Left renal pelvis (tissue), 4 donors: Measurements from ENCODE around the gene CAPN12. TPM values are rescaled to one million over a fixed set of nuclear protein-coding genes. Genes with fewer than 3 reads are reported as not detected.

Experiments used
- DNase-seq, 4 donors: peaks; one replicate each; pipeline ENCODE4 v3.0.0-alpha.2; 2013; ENCODE audit warnings: low read depth in 4 of 4, low spot score in 3 of 4
- polyA plus RNA-seq, 4 donors: library from polyadenylated mRNA; unstranded; fragments of 120-200 nt; gene quantifications; one replicate each; pipeline ENCODE4 v1.2.1, GENCODE V29; 2013; ENCODE audit not compliant: insufficient read length in 4 of 4

Gene CAPN12
- polyA plus RNA-seq, 4 donors = 0.41 to 10.6 (median 5.4) TPM

DNA sequence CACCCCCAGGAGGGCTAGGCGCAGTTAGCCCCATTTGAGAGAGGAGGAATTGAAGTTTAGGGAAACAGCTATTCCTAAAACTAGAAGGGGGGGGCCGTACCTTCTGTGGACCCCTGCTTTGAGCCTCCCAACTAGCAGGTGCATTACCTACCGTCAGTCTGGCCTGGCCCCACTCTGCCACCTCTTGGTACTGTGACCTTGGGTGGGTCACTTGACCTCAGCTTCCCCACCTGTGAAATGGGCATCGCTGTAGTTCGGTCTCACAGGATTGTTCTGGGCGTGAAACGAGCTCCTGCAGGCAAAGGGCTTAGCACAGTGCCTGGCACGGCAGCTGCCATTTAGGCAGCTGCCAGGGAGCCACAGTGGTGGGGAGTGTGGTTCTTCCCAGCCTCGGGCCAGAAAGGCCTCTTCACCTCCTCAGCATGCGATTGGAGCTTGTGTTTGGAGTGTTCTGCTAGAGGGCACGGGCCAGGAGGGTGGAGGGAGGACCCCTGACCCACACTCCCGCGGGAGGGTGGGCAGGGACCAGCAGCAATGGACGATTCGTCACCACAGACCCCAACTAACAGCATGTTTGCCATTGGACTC is 32.0 kb downstream of the CAPN12 start:
- DNase-seq = no peak

DNA sequence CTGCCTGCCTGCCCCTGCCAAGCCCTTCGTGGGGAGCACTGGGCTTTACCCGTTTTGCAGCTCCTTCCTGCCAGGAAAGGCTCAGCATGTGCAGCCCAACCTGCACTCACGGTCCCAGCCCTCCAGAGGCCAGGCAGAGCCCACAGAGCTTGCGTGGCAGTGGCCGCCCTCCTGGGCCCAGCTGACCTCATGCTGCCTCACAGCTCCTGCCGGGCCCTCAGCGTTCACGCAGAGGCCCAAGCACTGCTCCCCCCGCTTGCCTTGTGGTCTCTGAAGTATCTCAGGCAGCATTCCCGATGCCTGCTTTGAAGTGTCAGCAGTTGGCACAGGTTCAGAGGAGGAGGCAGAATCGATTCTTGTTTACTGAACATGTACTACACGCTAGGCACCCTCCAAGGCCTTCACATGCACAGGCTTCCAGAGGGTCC is 32.5 kb downstream of the CAPN12 start:
- DNase-seq = no peak

DNA sequence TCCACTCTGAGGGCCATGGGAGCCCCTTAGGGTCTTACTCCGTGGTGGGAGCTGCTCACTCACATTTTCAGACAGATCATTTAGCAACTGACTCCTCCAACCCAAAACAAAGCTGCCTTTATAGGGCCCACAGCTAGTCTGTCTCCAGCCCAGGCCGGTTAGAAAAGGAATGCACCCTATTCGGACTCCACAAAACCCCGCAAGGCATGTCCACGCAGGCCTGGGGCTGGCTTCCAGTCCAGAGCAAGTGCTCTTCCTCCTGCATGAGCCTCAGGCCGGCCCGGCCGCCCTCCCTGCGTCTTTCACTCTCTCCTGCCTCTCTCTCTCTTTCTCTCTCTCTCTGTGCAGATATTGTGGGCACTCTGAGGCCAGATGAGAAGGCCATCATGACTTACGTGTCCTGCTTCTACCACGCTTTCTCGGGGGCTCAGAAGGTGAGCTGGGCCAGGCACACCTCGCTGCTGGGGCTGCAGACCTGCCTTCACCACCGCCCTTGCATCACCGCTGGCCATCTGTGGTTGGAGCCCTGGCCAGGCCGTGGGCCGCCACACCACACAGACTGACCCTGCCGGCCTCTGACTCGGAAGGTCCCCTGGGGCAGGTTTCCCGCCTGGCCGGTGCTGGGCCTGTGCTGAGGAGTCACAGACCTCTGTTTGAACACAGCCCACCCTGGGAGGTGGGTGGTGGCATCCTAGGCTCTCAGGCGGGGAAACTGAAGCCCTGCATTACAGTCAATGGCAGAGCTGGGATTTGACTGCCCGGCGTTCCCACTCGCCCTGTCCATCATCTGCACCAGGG is 33.1 kb downstream of the CAPN12 start:
- DNase-seq = no peak

DNA sequence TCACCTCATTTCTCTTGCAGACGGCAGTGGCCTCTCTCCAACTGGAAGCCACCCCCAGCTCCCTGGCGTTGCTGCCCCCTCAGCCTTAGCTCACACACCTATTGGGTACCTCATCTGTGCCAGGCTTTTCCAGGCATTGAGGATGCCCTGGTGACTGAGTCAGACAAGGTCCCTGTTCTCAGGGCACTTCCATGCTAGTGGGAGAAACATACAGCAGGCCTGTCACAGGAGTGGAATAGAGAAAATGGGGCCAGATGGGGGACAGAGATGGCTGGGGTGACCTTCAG is 33.9 kb downstream of the CAPN12 start:
- no peak for DNase-seq

DNA sequence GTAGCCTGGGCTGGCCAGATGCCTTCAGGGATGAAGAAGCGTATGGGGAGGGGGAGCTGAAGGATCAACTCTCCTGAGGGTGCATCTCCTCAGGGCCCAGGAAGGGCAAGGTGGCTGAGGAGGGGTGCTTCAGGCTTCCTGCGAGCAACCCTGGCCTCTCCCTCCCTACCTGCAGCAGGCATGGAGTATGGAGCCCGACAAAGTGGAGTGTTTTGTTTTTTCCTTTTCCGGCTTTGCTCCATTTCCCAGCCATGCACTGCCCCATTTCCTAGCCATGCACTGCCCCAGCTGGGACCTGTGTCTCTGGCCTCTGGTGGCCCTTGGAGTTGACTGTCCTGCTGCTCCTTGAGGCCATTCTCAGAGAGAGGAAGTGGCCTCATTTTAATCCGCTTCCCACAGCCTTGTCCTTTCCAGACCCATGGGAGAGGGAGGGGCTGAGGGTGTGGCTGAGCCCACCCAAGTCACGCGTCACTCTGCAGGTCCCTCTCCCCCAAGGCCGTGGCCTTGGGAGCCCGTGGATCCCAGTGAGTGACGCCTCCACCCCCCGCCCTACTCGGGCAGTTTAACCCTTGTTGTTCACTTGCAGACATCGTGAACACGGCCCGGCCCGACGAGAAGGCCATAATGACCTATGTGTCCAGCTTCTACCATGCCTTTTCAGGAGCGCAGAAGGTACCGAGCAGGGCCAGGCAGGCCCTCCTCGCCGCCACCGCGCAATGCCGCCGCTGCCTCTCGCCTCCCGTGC is 34.4 kb downstream of the CAPN12 start:
- DNase-seq = no peak

DNA sequence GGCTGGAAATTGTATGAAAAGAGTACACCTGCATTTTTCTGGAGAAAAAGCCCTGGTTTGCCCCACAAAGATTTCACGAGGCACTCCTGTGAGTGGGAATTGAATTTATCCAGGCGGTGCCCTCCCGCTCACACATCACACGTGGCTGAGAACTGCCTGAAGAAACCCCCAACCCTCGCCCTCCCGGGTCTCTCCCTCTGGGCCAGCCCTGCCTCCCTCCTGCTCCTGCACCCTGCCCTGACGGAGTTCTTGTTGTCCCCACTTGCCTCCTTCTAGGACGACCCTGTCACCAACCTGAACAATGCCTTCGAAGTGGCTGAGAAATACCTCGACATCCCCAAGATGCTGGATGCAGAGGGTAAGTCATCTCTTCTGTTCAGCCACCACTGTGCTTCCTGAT is 35.2 kb downstream of the CAPN12 start:
- DNase-seq = no peak

DNA sequence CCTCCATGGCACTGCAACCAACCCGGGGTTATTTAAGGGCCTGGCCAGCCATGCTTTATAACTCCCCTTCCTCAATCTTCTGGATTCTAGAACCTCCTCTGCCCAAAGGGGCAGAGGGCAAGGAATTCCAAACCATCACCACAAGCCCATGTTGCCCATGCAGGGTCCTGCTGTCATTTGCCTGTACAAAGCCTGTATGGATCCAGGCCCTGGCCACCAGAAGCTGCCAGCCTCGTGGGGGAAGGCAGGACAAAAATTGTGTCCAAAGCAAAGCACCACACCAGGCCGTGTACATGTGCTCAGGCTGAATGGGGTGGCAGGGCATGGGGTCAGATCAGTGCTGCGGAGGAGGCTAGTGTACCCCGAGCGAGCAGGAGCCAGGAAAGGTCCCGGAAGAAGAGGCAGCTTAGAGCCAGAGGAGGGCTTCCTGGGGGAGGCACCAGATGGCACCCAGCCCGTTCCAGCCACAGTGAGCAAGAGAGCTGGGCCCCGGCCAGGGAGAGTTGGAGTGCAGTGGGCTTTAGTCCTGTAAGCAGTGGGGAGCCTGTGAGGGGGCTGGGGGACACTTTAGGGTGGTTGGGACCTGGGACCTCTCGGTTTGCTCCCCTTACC is 35.8 kb downstream of the CAPN12 start:
- DNase-seq = no peak

DNA sequence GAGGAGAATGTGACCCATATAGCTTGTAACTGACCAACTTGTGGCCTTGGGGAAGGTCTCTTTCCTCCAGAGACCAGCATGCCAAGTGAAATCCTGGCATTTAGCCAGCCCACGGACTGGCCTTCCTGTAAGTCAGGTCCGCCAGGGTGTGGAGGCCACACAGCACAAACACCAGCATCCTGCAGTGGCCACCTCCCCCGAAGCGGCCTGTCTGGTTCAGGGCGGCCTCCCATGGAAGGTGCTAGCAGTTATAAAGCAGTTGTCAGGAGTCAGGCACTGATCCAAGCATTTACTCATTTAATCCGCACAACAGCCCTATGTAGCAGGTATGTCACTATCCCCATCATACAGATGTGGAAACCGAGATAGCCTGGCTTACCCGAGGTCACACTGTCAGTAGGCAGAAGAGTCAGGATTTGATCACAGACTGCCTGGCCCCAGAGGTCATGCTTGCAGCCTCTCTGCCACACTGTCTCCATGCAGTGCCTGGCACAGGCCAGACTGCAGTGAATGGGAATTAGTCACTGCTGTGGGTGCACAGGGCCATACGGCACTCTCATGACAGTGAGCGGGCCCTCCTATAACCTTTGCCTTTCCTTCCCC is 36.7 kb downstream of the CAPN12 start:
- DNase-seq = no peak

DNA sequence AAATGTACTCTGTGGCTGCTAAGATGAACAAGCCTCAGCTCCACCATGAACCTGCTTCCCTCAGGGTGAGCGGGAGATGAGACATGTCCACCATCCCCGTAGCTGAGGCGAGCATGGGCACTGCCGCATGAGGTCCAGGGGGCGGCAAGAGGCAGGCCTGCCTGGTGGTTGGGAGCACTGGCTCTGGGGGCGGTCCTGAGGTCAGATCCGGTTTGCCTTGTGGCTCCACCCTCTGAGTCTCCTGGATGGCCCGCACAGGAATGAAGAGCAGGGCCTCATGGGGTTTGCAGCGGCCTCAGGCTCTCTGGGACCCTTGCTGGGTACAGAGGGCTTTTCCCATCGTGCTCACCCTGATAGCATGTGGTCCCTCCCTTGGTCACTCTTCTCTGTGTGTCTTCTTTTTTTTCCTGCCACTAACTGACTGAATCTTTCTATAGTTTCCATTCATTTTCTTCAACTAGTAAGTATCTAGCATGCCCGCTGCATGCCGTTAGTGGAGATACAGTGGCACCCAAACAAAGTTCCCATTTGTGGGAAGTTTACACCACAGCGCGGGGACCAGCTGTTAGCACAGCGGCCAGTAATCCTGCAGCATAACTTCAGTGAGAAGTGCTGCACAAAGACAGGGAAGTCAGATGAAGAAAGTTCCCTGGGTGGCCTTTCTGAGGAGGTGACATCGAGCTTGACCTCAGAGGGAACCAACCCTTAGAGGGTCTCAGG is 37.3 kb downstream of the CAPN12 start:
- DNase-seq = no peak

DNA sequence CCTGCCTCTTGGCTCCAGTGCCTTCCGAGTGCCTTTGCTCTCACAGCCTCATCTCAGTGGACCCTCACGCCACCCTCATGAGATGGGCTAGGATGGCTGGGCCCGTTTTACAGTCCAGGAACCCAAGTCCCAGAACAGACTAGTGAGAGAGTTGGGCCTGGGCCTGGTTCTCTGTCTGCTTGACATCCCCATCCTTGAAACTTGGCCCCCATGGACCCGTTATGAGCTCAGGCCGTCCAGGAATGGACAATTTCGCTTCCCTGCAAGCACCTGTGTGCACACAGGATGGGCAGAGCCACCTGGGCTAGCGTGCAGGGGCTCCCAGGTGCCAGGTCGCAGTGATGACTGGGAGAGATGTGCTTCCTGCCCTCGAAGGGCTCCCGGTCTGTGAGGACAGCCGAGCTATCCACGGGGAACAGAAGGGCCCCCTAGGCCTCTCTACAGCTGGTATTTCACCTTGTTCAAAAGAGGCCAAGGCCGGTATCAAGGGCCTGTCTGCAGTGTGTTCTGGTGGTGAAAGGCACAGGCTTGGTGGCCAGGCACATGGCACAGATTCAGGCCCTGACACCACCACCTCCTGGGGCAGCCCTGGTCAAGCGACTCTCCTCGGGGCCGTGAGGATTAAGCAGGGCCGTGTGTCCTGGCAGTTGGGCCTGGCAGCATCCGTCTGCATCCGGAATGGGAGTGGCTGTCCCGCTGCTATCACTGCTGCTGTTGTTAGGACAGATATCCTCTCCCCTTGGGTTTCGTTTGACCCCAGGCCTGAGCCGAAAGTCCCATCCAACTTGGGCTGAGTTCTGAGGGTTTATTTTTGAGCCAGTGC is 38.9 kb downstream of the CAPN12 start:
- no peak for DNase-seq

DNA sequence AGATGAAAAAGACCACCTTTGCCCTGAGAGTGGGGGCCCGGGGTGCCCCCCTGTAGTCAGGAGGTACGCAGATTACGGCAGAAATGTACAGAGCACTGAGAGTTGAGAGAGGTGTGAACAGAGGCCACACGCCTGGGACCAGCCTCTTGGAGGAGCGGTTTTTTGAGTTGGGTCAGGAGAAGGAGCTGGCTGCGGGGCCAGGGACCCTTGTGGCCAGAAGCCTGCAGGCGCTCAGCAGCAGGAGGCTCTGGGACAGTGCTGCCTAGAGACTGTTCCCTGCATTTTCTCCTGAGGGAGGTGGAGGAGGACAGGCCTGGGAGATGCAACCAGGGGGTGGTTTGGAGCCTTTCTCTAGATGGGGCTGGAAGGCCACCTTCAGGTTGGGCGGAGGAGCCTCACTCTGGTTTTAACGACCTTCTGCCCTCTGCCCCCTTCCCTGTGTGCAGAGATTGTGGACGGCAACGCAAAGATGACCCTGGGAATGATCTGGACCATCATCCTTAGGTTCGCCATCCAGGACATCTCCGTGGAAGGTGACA is 39.7 kb downstream of the CAPN12 start:
- DNase-seq = no peak

DNA sequence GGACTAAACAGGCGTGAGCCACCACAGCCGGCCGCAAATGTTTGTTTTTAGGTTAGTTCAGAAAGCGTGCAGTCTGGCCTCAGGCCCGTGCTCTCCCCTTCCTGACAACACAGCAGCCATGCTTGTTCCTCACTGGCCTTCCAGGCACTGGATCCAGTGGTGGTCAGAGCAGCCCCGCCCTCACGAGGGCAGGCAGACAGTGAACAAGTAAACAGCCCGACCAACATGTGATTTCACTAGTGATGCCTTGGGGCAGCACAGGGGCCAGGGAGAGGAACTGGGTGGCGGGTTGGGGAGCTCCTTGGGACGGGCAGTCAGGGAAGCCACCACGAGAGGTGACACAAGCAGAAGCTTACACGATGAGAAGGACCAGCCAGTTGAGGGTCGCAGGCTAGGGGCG is 40.8 kb downstream of the CAPN12 start:
- no peak for DNase-seq

DNA sequence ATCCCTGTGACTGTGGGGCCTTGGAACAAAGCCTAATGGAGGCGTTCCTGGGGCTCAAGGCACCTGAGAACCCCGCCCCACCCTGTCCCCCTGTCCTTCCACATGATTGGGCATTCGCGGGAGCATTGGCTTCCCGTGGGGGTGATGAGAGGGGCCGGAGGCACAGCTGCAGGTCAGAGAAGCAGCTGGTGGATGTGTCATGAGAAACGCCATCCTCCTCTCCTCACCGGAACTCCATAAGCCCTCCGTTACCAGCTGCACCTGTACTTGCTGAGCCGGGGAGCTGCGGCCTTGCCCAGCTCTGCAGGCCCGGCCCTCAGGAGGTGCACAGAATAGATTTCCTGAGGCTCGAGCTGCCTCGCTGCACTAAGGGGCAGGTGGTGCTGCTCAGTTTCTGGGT is 42.0 kb downstream of the CAPN12 start:
- DNase-seq = no peak

DNA sequence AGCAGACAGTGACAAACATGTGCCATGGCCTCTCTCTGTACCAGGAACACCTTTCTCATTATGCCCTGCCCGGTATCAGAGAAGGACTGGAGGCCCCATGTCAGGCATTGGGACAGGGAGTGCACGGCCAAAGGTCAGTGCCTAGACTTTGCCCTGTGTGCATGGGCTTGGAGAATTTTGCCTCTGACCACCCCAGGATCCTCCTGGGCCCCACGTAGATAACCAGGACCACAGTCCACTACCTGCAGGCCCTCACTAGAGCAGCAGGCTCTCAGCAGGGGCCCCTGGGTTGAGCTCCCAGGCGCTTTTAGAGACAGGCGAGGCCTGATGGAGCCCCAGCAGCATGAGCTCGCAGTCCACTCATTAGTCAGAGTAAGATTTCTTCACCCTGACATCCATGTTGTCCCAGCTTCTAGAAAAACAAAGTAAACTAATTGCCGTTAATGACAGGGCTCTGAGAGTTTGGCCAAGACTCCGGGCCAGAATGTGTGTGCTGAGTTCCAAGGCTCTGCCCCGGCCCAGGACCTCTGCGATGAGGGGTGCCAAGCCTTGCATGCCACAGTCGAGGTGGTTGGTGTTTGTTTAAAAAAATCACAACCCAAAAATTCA is 42.7 kb downstream of the CAPN12 start:
- no peak for DNase-seq

DNA sequence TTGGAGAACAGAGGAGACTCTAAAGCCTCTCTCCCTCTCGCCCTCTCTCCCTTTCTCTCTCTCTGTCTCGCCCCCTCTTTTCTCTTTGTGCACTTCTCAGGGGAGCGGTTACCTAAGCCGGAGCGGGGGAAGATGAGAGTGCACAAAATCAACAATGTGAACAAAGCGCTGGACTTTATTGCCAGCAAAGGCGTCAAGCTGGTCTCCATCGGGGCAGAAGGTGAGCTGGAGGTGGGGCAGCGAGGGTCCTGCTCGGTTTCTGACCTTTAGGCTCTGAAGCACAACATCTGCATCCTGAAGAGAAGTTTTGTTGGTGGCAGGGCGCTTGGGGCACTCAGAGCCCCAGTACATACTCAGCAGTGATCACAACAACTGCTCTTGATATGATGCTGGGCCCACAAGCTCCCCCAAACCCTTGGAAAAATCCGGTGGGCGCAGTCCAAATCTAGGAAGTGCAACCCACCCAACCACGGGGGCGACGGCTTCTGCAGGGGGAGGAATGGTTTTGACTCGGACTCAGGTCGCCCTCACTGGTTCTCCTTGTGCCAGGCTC is 43.3 kb downstream of the CAPN12 start:
- no peak for DNase-seq

DNA sequence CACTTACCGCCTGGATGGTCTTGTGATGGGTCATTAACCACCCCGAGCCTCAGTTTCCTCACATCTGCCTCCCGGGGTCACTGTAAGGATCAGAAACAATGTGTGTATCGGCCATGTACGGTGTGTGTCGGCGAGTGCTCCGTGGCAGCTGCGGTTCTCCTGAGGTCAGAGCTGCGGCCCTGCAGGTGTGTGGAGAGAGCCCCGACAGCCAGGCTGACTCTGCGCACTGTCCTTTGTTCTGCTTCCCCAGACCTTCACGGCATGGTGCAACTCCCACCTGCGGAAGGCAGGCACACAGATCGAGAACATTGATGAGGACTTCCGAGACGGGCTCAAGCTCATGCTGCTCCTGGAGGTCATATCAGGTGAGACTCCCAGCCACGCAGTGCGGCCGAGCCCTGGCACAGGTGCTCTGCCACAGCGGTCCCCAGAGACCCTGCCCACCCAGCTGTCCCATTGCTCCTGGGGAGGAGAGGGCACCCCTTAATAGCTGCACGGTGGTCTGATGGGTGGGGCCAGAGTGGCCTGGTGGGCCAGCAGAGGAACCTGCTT is 43.8 kb downstream of the CAPN12 start:
- DNase-seq = no peak

DNA sequence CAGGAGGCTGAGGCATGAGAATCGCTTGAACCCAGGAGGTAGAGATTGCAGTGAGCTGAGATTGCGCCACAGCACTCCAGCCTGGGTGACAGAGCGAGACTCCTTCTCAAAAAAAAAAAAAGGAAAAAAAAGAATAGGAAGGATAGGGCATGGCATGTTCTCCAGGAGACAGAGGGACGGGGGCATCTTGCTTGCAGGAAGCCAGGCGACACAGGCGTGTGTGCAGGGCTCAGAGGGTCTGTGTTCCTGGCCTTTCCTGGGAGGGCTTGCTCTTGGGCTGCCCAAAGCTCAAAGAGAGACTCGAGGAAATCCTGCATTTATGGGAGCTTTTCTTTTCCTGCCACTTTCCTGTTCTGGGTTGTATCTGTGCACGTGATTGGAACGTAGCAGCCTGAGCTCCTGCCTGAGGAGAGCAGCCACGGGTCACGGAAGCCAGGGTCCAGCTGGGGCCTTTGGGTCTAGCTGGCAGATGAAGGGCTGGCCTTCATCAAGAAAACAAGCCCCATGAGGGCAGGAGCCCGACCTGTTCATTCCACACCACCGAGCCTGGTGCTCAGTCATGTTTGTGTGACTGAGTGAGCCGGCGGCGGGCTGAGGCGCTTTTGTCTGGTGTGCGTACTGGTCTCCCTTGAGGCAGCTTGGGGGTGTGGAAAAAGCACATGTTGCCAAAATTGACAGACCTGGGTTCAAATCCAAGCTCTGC is 44.5 kb downstream of the CAPN12 start:
- DNase-seq = no peak

DNA sequence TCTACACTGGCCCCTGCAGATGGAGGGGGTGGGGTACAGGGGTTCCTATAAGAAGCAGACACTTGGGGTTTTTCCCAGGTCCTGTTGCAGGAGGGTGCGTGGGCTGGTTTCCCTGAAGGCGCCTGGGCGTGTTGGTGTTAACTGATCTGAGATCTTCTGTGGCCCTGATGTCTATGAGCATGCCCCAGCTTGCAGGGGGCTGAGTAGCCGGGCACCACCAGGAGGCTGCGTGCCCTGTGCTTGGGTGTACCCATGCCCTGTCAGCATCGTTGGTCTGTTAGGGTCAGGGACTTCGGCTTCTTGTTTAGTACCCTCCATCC is 45.3 kb downstream of the CAPN12 start:
- DNase-seq = no peak
